Measurements from ENCODE around the gene CLDN20. TPM values are rescaled to one million over a fixed set of nuclear protein-coding genes. Genes with fewer than 3 reads are reported as not detected.

Gene CLDN20
- total RNA-seq, 3 donors from 2014 or later (not counting 1 experiment from before 2014, with no cell fraction given): not detected

- Mint-ChIP-seq H3K27me3 (ENCODE audit: low read depth in 2 of 2) (peaks cover 3 to 19% of the 10 kb centered on the region in 2 donors), H3K9me3 (no peaks in the 10 kb centered on the region), H3K36me3 (no peaks in the 10 kb centered on the region), H3K27ac (peak overlapping the region; percentile 53 to 75), H3K4me1 (peaks cover 0 to 7% of the 10 kb centered on the region in 2 donors), H3K4me3 (no peak overlapping the region)
- intact Hi-C loops (cut with micrococcal nuclease): no loop called here
- H3K36me3 ChIP-seq (ENCODE audit: control insufficient read depth, insufficient read depth, low read length): no peaks in the 10 kb centered on the region
- peak; percentile 48 to 85 (median 85) for ATAC-seq
- no peaks in the 10 kb centered on the region for H3K9me3 ChIP-seq (ENCODE audit: control insufficient read depth, insufficient read depth, low read length)
- no peaks in the 10 kb centered on the region for H3K27me3 ChIP-seq (ENCODE audit: control insufficient read depth, insufficient read depth, low read length)
- DNase-seq: peak in 1 of 2 donors; percentile 52
- TF ChIP-seq CTCF (IDR thresholded peaks at IDR 0.05): no peak
- peaks cover 14% of the 10 kb centered on the region for H3K4me1 ChIP-seq (ENCODE audit: control insufficient read depth, insufficient read depth, low read length)
- peak overlapping the region; percentile 57 for H3K27ac ChIP-seq (ENCODE audit: low read length)
- no peak overlapping the region for H3K4me3 ChIP-seq (ENCODE audit: low read length)
- 62% methylated on average over 10 of the region's 12 CpGs for WGBS (ENCODE audit: insufficient coverage)
Observed at GRCh38 chr6:155223646-155224451, 40.0 kb upstream of the CLDN20 start.

GRCh38 chr6:155224618-155225017 is 39.2 kb upstream of the CLDN20 start:
- Histone ChIP-seq H3K27me3 (ENCODE audit: control insufficient read depth, insufficient read depth, low read length) (no peaks in the 10 kb centered on the region), H3K4me1 (ENCODE audit: control insufficient read depth, insufficient read depth, low read length) (peaks cover 14% of the 10 kb centered on the region), H3K9me3 (ENCODE audit: control insufficient read depth, insufficient read depth, low read length) (no peaks in the 10 kb centered on the region), H3K4me3 (ENCODE audit: low read length) (no peak overlapping the region), H3K36me3 (ENCODE audit: control insufficient read depth, insufficient read depth, low read length) (no peaks in the 10 kb centered on the region), H3K27ac (ENCODE audit: low read length) (no peak overlapping the region)
- Mint-ChIP-seq H3K4me1 (peaks cover 0 to 7% of the 10 kb centered on the region in 2 donors), H3K27me3 (ENCODE audit: low read depth in 2 of 2) (peaks cover 4 to 25% of the 10 kb centered on the region in 2 donors), H3K9me3 (no peaks in the 10 kb centered on the region), H3K36me3 (no peaks in the 10 kb centered on the region), H3K27ac (peak overlapping the region in 1 of 2 donors; percentile 75), H3K4me3 (no peak overlapping the region)
- intact Hi-C loops (cut with micrococcal nuclease): no loop called here
- ATAC-seq: no peak
- no peak for TF ChIP-seq CTCF (IDR thresholded peaks at IDR 0.05)
- 93% methylated on average over 7 of the region's 7 CpGs for WGBS (ENCODE audit: insufficient coverage)
- no peak for DNase-seq

DNA sequence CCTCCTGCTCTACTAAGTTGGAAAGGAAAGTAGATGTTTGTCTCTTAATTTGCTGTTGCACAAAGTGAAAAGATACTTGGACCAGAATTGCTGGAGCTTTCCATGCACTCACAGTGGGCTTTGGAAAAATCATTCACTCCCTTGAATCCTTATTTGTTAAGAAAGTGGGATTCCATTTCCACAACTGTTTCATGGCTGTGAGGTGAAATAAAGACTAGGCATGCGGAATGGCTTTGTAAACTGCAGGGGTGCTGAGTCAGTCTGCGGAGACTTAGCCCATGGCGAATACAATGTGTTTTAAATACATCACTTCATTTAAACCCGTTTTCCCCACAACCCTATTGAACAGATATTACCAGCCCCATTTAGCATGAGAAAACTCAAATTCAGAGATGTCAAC is 36.8 kb upstream of the CLDN20 start:
- ATAC-seq: no peak

More for the DNA sequence above, 36.8 kb upstream of the CLDN20 start:
- no peaks in the 10 kb centered on the region for H3K36me3 Mint-ChIP-seq
- Histone ChIP-seq H3K9me3 (ENCODE audit: control insufficient read depth, insufficient read depth, low read length) (no peaks in the 10 kb centered on the region), H3K27me3 (ENCODE audit: control insufficient read depth, insufficient read depth, low read length) (no peaks in the 10 kb centered on the region), H3K27ac (ENCODE audit: low read length) (no peak overlapping the region), H3K36me3 (ENCODE audit: control insufficient read depth, insufficient read depth, low read length) (no peaks in the 10 kb centered on the region), H3K4me3 (ENCODE audit: low read length) (no peak overlapping the region), H3K4me1 (ENCODE audit: control insufficient read depth, insufficient read depth, low read length) (peaks cover 14% of the 10 kb centered on the region)
- no peak overlapping the region for H3K27ac Mint-ChIP-seq
- 96% methylated on average over 4 of the region's 4 CpGs for WGBS (ENCODE audit: insufficient coverage)
- peaks cover 0 to 7% of the 10 kb centered on the region in 2 donors for H3K4me1 Mint-ChIP-seq
- no peak for TF ChIP-seq CTCF (IDR thresholded peaks at IDR 0.05)
- intact Hi-C loops (cut with micrococcal nuclease): no loop called here
- no peak for DNase-seq
- H3K4me3 Mint-ChIP-seq: no peak overlapping the region
- no peaks in the 10 kb centered on the region for H3K9me3 Mint-ChIP-seq
- peaks cover 4 to 25% of the 10 kb centered on the region in 2 donors for H3K27me3 Mint-ChIP-seq (ENCODE audit: low read depth in 2 of 2)

All from natural killer cell (primary cell).